HUES6 (cell line): ENCODE measurements around the gene RMI2.

Experiments used
- H3K27ac ChIP-seq: 2 replicates; pipeline ENCODE4 v1.7.0; 2013; ENCODE audit warnings: low read depth, mild to moderate bottlenecking, low read length, inconsistent platforms
- H3K27me3 ChIP-seq: 2 replicates; pipeline ENCODE4 v1.6.1; 2013; ENCODE audit warnings: low read length; ENCODE audit not compliant: control insufficient read depth, insufficient read depth
- H3K36me3 ChIP-seq: 2 replicates; pipeline ENCODE4 v1.6.1; 2013; ENCODE audit warnings: low read length; ENCODE audit not compliant: control insufficient read depth, insufficient read depth
- H3K4me1 ChIP-seq: 2 replicates; pipeline ENCODE4 v1.6.1; 2013; ENCODE audit warnings: low read length; ENCODE audit not compliant: control insufficient read depth, insufficient read depth
- H3K4me3 ChIP-seq: 2 replicates; pipeline ENCODE4 v1.5.1; 2013; ENCODE audit warnings: low read depth, low read length
- H3K9ac ChIP-seq: one replicate; pipeline ENCODE4 v1.6.1; 2013; ENCODE audit warnings: mild to moderate bottlenecking, low read length
- H3K9me3 ChIP-seq: 2 replicates; pipeline ENCODE4 v1.6.1; 2013; ENCODE audit warnings: low read depth, low read length; ENCODE audit not compliant: control insufficient read depth, insufficient read depth

RMI2 gene

DNA sequence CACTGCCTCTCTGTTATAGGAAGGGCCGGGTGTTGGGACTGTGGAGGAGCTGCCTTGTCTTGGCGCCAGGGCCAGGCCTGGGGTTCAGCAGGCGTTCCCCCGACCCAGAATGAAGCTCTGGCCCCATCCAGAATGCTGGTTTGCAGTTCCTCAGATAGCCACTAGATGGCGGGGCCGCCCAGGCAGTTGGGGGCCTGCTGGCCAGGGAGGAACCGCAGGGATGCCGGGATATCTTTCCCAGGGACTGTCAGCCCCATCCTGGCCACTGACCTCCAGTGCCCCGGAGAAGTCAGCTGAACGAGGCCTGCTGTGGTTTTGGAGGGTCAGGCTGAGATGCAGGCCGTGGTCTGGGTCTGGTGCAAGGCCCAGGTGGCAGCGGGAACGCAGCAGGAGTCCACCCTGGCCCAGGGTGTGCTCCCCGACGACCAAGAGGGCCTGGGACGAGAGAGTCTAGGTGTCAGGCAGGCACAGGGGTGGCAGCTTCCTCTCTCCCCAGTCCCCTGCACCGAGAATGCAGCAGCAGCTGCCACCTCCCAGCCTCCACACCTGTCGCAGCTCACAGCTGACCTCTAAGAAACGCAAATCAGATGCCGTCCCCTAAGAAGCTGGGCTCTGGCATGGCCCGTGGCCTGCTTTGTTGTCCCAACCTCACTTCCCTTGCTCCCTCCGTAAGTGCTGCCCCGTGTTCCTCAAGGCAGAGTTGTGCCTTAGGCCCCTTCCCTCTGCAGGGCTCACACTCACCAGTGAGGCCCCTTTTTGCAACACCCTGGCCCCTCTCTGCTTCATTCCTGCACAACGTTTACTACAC lies 51.2 kb downstream of the RMI2 start:
- Histone ChIP-seq H3K4me1 (peaks cover 12% of the 10 kb centered on the region), H3K4me3 (no peak overlapping the region), H3K9me3 (no peaks in the 10 kb centered on the region), H3K9ac (peak overlapping the region; percentile 20), H3K27ac (no peak overlapping the region), H3K27me3 (no peaks in the 10 kb centered on the region), H3K36me3 (no peaks in the 10 kb centered on the region)

GRCh38 chr16:11398136-11398535 lies 52.9 kb downstream of the RMI2 start:
- H3K27me3 ChIP-seq, result no peaks in the 10 kb centered on the region
- H3K27ac ChIP-seq, result no peak overlapping the region
- H3K9ac ChIP-seq, result no peak overlapping the region
- peaks cover 6% of the 10 kb centered on the region; the same call in 1 of the 2 replicates for H3K4me1 ChIP-seq
- no peaks in the 10 kb centered on the region for H3K36me3 ChIP-seq
- no peaks in the 10 kb centered on the region for H3K9me3 ChIP-seq
- no peak overlapping the region for H3K4me3 ChIP-seq

GRCh38 chr16:11398851-11399250 lies 53.6 kb downstream of the RMI2 start:
- no peak overlapping the region for H3K27ac ChIP-seq
- H3K9ac ChIP-seq, result no peak overlapping the region
- H3K9me3 ChIP-seq, result no peaks in the 10 kb centered on the region
- no peak overlapping the region for H3K4me3 ChIP-seq
- peaks cover 6% of the 10 kb centered on the region; the same call in 1 of the 2 replicates for H3K4me1 ChIP-seq
- no peaks in the 10 kb centered on the region for H3K27me3 ChIP-seq
- H3K36me3 ChIP-seq, result no peaks in the 10 kb centered on the region

- H3K4me1 ChIP-seq, result peaks cover 6% of the 10 kb centered on the region; the same call in 1 of the 2 replicates
- no peak overlapping the region for H3K9ac ChIP-seq
- H3K4me3 ChIP-seq, result no peak overlapping the region
- no peaks in the 10 kb centered on the region for H3K9me3 ChIP-seq
- H3K27ac ChIP-seq, result no peak overlapping the region
- H3K27me3 ChIP-seq, result no peaks in the 10 kb centered on the region
- H3K36me3 ChIP-seq, result no peaks in the 10 kb centered on the region
Measured at GRCh38 chr16:11399261-11399831, 54.1 kb downstream of the RMI2 start.

- H3K9ac ChIP-seq, result no peak overlapping the region
- H3K36me3 ChIP-seq, result no peaks in the 10 kb centered on the region
- no peaks in the 10 kb centered on the region for H3K9me3 ChIP-seq
- no peak overlapping the region for H3K27ac ChIP-seq
- no peak overlapping the region for H3K4me3 ChIP-seq
- H3K4me1 ChIP-seq, result peaks cover 6% of the 10 kb centered on the region; the same call in 1 of the 2 replicates
- no peaks in the 10 kb centered on the region for H3K27me3 ChIP-seq
Measured at GRCh38 chr16:11400076-11400475, 54.8 kb downstream of the RMI2 start.
